Fibroblast of peridontal ligament (primary cell): ENCODE measurements around the gene CACNA1A.
A peak's percentile ranks its signal among the peaks of the same experiment; 100 is the strongest.

ENCODE experiments used
- DNase-seq: peaks from one replicate; pipeline ENCODE4 v3.0.0-alpha.2; 2010; ENCODE audit errors: extremely low read depth

CACNA1A gene

DNA sequence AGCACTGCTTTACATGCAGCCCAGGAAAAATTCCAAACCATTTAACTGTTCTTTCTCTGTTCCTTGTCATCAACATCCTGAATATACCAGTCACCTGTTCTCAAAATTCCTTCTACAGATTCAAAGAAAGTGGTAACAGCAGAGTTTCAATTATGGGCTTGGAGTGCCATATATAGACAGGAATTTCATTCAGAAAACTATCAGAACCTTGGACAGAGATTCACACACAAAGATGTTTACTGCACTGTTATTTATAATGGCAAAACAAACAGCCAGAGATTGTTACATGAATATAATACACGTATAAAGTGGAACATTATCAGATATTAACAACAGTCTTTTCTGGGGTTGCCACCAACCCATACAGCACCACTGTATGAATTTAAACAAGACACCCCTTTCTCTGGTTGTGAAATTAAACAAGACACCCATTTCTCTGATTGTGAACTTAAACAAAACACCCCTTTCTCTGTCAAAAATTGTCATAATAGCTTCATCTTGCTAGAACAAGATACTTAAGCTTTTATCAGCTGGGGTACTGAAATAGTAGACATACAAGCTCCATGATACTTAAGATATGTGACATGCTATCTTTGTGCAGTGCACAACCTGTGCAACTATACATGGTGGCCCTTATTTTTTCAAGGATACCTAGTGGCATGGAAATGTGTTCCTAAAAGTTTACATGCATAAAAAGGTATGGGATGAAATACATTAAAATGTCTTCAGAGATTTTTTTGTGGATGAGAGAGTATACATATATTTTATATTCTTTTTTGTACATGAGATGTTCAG, 12.6 kb downstream of the CACNA1A start:
- DNase-seq: peak; percentile 50

DNA sequence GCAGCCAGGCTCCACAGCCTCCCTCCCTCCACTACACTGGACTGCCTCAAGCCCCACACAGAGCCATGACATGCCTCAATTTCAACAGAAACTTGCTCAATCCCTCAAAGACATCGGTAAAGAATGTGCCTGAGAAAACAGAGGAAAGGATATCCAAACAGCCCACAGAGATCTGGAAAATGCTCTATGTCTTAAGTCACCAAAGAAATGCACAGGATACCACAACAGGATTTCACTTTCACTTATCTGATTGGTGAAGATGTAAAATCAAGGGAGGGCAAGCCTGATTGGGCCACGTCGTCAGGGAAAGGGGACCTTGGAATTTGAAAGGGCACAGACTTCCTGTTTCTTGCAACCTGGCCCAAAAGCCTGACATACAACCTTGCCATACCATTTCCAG, 14.2 kb downstream of the CACNA1A start:
- peak; percentile 98 for DNase-seq

- DNase-seq: no peak
These were observed 18.3 kb downstream of the CACNA1A start for GRCh38 chr19:13487985-13488384.

- DNase-seq: peak; percentile 19
These were observed 22.1 kb downstream of the CACNA1A start for GRCh38 chr19:13484166-13484565.

DNA sequence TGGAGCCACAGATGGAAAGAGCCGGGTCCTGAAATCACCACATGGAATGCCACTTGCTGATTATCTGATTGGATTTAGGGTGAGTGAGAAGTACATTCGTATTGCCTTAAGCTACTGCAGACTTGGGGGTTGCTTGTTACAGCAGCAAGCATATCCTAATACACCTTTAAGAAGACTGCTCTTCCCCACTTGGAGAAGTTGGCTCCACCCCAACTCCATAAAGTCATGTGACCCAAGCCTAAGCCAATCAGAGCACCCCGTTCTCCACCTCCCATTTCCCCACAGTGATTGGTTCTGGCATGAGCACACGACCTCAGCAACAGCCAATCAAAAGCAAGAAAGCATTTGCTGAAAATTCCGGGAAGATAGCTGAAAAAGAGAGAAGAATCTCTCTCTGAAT, 23.1 kb downstream of the CACNA1A start:
- no peak for DNase-seq

DNA sequence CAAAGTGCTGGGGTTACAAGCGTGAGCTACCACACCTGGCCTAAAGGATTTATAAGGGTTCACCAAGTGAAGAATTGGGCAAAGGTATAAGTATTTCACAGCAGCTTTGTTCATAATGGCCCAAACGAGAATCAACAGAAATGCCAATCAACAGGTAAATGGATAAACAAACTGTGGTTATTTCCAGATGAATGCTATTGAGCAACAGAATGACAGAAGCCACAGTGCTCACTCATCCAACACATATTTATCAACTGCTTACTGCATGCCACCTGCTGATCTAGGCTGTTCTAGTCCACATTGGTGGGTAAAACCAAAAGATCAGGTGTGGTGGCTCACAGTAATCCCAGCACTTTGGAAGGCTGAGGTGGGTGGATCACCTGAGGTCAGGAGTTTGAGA, 27.7 kb downstream of the CACNA1A start:
- no peak for DNase-seq

DNA sequence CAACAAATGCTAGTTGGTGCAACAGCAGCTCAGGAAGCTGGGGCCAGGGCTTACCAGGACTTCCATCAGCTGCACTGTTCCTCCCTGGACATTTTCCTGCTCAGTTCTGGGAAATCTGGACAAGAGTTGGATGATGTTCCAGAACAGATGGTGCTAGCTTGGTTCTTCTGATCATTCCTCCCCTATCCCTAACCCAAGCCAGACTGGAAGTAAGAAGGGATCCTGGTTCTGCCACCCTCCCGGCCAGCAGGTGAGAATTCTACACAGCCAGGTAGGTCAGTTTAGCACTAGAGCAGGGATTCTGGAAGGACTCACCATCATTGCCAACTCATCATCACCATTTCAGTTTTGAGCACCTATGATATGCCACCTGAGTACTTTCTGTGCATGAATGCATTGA, 30.2 kb downstream of the CACNA1A start:
- no peak for DNase-seq

DNA sequence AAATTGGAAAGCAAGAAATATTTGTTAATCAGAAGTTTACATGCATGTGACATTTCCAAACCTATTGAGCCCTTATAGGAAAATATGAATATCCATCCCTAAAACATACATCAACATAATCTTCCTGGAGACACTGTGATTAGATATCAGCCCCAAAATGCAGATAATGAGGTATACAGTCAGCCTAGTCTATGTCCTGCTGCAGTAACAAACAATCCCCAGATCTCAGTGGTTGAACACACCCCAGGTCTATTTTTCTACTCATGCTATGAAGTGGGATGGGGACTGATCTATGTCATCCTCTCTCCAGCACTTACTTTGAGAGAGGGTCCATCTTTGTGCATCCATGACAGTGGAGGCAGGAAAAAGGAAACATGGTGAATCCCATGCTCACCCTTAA, 31.2 kb downstream of the CACNA1A start:
- DNase-seq: no peak

- DNase-seq: no peak
These were observed 39.6 kb downstream of the CACNA1A start for GRCh38 chr19:13466697-13467096.

GRCh38 chr19:13463296-13463695, 43.0 kb downstream of the CACNA1A start:
- DNase-seq: peak; percentile 23

DNA sequence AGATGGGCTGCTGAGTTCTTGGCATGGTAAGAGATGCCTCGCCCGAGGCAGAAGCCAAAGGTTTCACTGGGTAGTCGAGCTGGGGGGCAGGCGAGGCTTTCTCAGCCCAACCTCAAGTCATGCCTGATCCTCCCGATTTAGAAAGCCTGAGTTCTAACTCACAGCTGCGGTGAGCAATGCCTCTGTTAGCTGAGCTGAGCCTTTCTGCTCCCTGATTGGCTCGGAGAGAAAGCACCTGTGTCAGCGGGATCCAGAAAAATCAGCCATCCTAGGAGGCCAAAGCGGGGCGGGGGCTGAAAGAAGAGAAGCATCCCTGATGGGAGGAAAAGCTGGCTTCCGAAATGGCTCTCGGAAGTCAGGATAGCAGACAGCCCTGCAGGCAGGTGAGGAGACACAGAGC, 44.7 kb downstream of the CACNA1A start:
- no peak for DNase-seq

- DNase-seq: no peak
These were observed 46.2 kb downstream of the CACNA1A start for GRCh38 chr19:13460045-13460444.

GRCh38 chr19:13459351-13459750, 46.9 kb downstream of the CACNA1A start:
- DNase-seq: peak; percentile 15

DNA sequence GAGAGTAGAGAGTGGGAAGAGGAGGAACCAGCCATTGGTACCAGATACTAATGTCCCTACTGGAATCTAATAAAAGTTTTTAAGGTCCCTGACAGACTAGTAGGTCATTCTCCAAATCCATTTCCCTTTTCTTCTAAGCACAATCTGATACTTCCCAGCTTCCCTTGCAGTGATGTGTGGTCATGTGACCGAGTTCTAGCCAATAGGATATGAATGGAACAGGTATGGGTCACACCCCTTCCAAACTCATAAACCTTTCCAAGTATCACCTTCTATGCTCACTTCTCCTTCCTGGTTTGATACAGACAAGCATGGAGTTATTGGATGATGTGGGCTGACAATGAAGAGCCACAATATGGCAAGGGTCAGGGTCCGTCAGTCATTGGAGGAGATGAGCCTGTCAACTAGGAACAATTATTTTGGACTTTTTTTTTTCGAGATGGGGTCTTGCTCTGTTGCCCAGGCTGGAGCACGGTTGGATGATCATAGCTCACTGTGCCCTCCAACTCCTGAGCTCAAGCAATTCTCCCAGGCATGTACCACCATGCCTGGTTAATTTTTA, 54.8 kb downstream of the CACNA1A start:
- no peak for DNase-seq

GRCh38 chr19:13447978-13448377, 58.3 kb downstream of the CACNA1A start:
- DNase-seq: no peak

- peak; percentile 64 for DNase-seq
These were observed 64.3 kb downstream of the CACNA1A start for GRCh38 chr19:13441810-13442512.

DNA sequence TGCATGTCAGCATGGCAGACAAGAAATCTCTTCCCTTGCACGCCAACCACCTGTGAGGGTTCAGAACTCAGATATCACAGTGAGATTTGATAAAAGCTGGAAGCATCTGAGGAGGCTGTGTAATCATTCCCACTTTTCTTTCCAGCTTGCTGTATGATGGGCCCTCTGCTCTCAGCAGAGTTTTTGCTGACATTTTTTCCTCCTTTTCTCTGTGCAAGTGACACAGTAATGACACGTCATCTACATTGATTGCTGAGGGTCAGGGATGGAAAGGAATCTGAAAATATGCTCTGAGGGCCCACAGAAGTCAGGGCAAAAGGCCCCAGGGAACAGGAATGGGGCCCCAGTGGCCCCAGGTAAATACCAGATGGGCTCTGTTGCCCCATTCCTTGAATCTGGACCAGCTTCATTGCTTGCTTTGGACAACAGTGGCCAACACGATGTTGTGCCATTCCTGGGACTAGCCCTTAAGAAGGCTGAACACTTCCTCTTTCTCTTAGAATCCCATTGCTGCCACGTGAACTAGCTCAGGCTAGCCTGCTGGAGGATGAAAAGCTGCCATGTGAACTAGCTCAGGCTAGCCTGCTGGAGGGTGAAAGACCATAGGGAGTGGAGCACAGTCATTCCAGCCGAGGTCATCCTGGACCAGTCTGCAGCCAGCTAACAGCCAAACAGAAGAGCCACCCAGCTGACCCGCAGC, 68.2 kb downstream of the CACNA1A start:
- no peak for DNase-seq

DNA sequence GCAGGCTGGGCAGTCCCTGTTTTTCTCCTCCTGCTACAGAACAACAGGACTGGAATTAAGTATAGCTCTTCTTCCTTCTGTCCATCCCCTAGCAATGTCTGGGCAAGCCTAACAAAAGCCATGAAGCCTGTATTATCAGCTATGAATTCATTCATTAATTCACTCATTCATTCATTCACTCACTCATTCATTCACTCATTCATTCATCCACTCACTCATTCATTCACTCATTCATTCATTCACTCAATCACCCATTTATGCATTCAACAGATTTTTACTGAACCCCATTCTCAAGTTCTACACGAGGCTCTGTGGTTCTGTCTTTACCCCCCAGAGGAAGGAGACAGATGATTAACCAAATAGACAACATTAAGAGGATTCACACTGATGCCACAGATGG, 69.9 kb downstream of the CACNA1A start:
- no peak for DNase-seq

DNA sequence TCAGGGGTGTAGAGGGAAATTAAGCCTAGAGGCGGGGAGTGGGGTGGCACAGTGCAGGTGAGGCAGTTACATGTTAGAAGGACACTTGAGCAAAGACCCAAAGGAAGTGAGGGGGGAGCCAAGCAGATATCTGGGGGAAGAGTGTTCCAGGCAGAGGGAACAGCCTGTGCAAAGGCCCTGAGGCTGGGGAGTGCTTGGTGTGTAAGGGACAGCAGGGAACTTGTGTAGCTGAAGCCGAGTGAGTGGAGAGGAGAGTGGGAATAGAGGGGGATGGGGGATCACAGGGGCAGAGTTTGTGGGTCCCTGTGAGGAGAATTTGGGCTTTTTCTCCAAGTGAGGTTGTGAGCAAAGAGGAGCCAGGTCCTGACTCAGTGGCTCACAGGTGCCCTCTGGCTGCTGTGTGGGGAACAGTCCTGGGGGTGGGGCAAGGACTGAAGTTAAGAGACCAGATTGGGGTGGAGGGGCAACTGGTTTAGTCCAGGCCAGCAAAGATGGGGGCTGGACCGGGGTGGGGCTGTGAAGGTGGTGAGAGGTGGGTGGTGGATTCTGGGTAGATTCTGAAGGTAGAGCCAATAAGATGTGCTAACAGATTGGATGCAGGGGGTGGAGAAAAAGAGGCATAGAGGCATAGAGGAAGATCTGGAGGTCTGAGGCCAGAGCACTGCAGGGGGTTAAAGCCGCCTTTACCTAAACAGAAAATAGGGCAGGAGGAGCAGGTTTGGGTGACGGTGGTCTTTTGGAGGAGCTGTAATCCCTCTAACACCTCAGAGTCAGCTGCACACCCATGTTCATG, 75.3 kb downstream of the CACNA1A start:
- peak; percentile 52 for DNase-seq

GRCh38 chr19:13429563-13429962, 76.7 kb downstream of the CACNA1A start:
- no peak for DNase-seq

GRCh38 chr19:13428352-13428751, 77.9 kb downstream of the CACNA1A start:
- DNase-seq: peak; percentile 20
